Prostate gland (tissue), 2 donors: ENCODE data around the gene TBC1D19.

Experiments
- POLR2A ChIP-seq: fragments of 450-650 bp; IDR thresholded peaks from one replicate; pipeline ENCODE4 v1.6.1; 2016; ENCODE audit warnings: antibody characterized with exemption, mild to moderate bottlenecking
- POLR2AphosphoS5 ChIP-seq: sonication (generic); formaldehyde crosslinking; IDR thresholded peaks from one replicate; pipeline ENCODE4 v1.6.1; 2017; ENCODE audit warnings: antibody characterized with exemption
- TF ChIP-seq, protein P1 (sequence below), 4 experiments: fragments of 200-600 bp in 2 of 4; fragments of 450-650 bp in 2 of 4; sonication (generic) in 2 of 4; IDR thresholded peaks; 1 replicate in 3 of 4; 2 replicates in 1 of 4; pipeline ENCODE4 v1.5.1; 2016 to 2019; ENCODE audit warnings: antibody characterized with exemption in 4 of 4, mild to moderate bottlenecking in 2 of 4, moderate library complexity in 2 of 4

GRCh38 chr4:26613735-26614134 is 29.9 kb downstream of the TBC1D19 start:
- TF ChIP-seq, protein P1, sequence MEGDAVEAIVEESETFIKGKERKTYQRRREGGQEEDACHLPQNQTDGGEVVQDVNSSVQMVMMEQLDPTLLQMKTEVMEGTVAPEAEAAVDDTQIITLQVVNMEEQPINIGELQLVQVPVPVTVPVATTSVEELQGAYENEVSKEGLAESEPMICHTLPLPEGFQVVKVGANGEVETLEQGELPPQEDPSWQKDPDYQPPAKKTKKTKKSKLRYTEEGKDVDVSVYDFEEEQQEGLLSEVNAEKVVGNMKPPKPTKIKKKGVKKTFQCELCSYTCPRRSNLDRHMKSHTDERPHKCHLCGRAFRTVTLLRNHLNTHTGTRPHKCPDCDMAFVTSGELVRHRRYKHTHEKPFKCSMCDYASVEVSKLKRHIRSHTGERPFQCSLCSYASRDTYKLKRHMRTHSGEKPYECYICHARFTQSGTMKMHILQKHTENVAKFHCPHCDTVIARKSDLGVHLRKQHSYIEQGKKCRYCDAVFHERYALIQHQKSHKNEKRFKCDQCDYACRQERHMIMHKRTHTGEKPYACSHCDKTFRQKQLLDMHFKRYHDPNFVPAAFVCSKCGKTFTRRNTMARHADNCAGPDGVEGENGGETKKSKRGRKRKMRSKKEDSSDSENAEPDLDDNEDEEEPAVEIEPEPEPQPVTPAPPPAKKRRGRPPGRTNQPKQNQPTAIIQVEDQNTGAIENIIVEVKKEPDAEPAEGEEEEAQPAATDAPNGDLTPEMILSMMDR (IDR thresholded peaks at IDR 0.05) = no peak
- TF ChIP-seq POLR2AphosphoS5 (no peak), POLR2A (no peak)
